Measurements from ENCODE around the gene HPCAL1. TPM values are rescaled to one million over a fixed set of nuclear protein-coding genes. Genes with fewer than 3 reads are reported as not detected.

The HPCAL1 gene
- total and polyA plus RNA-seq, 8 donors: 22.1 to 32.7 (median 26.4) TPM

DNA sequence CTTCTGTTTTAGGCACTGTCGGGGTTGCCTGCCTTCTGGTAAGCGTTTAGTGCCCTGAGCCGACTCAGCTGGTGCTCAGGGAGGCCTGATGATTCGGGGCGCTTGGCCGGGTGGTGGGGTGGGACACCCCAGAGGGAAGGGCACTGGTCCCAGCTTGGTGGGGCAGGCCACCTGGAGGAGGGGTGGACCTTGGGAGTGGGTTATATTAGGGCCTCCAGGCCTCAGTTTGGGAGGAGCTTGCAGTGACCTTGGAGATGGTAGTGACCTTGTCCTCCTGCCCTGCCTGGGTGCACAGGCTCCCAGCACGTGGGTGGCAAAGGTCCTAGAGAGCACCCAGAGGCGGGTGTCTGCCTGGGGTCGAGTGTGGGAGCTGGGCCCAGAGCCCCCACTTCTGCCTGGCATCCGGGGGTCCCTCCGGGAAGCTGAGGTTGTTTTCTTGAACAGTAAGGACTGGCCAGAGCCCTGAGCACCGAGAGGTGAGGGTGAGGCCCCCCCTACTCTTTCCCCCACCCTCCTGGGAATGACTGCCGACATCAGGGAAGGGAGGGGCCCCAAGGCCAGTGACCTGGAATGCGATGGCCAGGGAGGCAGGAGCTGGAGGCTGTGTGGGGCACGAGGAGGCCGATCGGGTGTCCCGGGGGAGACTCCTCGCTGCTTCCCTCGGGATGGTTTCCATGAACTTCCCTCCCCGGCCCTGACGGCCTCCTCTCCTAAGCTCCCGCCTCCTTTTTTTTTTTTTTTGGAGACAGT lies 61.3 kb downstream of the HPCAL1 start:
- TF ChIP-seq, protein P1, sequence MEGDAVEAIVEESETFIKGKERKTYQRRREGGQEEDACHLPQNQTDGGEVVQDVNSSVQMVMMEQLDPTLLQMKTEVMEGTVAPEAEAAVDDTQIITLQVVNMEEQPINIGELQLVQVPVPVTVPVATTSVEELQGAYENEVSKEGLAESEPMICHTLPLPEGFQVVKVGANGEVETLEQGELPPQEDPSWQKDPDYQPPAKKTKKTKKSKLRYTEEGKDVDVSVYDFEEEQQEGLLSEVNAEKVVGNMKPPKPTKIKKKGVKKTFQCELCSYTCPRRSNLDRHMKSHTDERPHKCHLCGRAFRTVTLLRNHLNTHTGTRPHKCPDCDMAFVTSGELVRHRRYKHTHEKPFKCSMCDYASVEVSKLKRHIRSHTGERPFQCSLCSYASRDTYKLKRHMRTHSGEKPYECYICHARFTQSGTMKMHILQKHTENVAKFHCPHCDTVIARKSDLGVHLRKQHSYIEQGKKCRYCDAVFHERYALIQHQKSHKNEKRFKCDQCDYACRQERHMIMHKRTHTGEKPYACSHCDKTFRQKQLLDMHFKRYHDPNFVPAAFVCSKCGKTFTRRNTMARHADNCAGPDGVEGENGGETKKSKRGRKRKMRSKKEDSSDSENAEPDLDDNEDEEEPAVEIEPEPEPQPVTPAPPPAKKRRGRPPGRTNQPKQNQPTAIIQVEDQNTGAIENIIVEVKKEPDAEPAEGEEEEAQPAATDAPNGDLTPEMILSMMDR (IDR thresholded peaks at IDR 0.05): no peak
- WGBS, 2 donors: 74% methylated on average over 19 to 23 of the region's 23 CpGs

DNA sequence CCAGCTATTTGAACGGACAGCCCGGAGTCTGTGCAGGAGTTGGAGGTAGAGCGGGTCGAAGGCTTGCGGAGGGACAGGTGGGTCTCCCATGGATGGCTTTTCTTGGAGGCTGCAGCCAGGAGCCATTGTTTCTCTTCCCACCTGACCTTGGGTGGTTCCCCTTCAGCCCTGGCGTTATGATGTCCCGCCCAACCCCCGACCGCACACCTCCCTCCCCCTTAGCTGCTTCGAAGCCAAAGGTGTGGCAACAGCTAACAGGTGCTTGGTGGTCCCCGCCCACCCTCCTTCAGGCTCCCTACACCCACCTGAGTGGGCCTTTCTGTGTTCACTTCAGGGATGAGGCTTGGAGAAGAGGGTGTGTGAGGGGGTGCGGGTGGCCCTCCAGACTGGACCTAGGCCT lies 62.7 kb downstream of the HPCAL1 start:
- ATAC-seq: no peak
- H3K27me3 ChIP-seq: no peaks in the 10 kb centered on the region
- H3K4me1 ChIP-seq: peaks cover 51 to 58% (median 53%) of the 10 kb centered on the region in 3 donors
- H3K4me3 ChIP-seq: no peak overlapping the region
- TF ChIP-seq, protein P1 (IDR thresholded peaks at IDR 0.05): no peak
- intact Hi-C loops (cut with DNase I): loop anchor here in 1 of 3 donors (5.0 to 10.0 kb wide), 2 partner anchors 42 to 61 kb away; partner anchors contain the start of gene HPCAL1
- peak overlapping the region in 3 of 4 donors; percentile 58 to 72 (median 72) for H3K27ac ChIP-seq
- DNase-seq: no peak
- WGBS, 2 donors: 77 to 79% methylated on average over 12 of the region's 12 CpGs
- no peaks in the 10 kb centered on the region for H3K9me3 ChIP-seq
- FAIRE-seq: no peak
- no peaks in the 10 kb centered on the region for H3K36me3 ChIP-seq

More for the DNA sequence above, 61.3 kb downstream of the HPCAL1 start:
- Histone ChIP-seq H3K36me3 (no peaks in the 10 kb centered on the region), H3K4me1 (peaks cover 37 to 47% (median 39%) of the 10 kb centered on the region in 3 donors), H3K27me3 (no peaks in the 10 kb centered on the region), H3K9me3 (no peaks in the 10 kb centered on the region), H3K27ac (no peak overlapping the region), H3K4me3 (no peak overlapping the region)
- DNase-seq: peak in 2 of 6 donors; percentile 42 to 67
- ATAC-seq: no peak
- FAIRE-seq: no peak
- intact Hi-C loops (cut with DNase I): loop anchor here in 1 of 3 donors (10.0 kb wide), 1 partner anchor 59 kb away; the partner anchor contains the start of gene HPCAL1

DNA sequence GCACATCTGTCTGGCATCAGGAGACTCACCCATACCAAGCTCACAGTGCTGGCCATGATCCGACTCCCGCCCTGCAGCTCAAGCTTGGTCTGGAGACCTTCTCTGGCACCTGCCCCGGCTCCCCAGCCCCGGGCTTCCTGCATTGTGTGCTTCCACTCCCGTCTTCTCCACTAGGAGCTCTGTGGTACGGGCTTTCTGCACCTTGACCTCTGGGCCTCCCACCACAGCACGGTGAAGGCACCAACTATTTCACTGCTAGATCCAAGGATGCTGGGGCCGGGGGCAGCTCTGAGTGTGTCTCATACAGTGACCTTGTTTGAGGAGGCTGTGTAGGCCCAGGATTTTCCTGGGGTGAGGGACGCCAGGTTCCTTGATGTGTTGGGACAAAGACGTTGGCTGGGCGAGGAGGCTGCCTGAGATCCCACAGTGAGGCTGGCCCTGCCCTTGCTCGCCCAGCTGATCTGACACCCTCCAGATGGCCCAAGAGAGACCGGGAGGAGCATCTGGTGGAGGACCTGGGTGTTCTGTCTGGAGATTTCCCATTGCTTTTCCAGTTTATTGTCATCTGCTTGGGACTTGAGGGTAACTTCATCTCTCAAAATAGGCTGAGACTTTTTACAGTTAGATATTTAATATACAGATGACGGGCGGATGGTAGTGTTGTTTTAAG lies 64.0 kb downstream of the HPCAL1 start:
- intact Hi-C loops (cut with DNase I): loop anchor here in 1 of 3 donors (5.0 to 10.0 kb wide), 2 partner anchors 41 to 62 kb away; partner anchors contain the start of gene HPCAL1
- H3K4me1 ChIP-seq: peaks cover 60 to 66% (median 64%) of the 10 kb centered on the region in 3 donors
- no peak overlapping the region for H3K4me3 ChIP-seq
- FAIRE-seq: no peak
- no peaks in the 10 kb centered on the region for H3K27me3 ChIP-seq
- 58% methylated on average over 15 of the region's 15 CpGs for WGBS, 2 donors
- ATAC-seq: peak in 1 of 4 donors; percentile 6
- H3K27ac ChIP-seq: peak overlapping the region in 3 of 4 donors; percentile 9 to 72 (median 24)
- no peaks in the 10 kb centered on the region for H3K36me3 ChIP-seq
- peak in 1 of 6 donors; percentile 36 for DNase-seq
- TF ChIP-seq, protein P1 (IDR thresholded peaks at IDR 0.05): no peak
- no peaks in the 10 kb centered on the region for H3K9me3 ChIP-seq

DNA sequence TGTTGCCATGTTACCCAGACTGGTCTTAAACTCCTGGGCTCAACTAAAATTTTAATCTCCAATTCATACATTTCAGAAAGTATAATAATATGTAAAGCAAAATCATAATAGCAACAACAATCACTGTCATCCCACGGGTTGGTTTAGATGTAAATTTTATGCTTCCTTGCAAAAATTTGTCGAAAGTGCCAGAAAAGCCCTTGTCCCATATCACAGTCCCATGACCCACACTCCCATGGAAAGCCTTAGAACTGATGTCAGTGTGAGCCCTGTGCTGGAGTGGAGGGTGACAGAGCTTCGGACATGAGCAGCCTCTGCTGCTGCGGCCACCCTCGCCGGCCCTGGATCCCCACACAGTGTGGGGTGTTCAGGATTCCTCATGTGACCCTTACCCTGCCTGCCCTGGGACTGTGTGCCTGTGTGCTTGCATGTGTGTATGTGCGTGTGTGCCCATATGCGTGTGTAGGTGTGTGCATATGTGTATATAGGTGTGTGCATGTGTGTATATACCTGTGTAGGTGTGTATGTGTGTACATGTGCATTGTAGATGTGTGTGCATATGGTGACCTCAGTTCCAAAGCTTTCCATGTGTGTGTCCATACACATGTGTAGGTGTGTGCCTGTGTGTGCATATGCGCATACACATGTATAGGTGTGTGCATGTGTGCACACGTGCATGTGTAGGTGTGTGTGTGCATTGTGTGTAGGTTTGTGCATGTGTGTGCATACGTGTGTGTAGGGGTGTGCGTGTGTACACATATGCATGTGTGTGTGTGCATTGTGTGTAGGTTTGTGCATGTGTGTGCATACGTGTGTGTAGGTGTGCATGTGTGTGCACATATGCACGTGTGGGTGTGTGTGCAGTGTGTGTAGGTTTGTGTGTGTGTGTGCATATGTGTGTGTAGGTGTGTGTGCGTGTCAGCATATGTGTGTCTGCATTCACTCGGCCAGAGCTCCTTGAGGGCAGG lies 65.1 kb downstream of the HPCAL1 start:
- Histone ChIP-seq H3K27me3 (no peaks in the 10 kb centered on the region), H3K36me3 (no peaks in the 10 kb centered on the region), H3K4me3 (no peak overlapping the region), H3K4me1 (peaks cover 53 to 74% (median 66%) of the 10 kb centered on the region in 3 donors), H3K9me3 (no peaks in the 10 kb centered on the region), H3K27ac (peak overlapping the region; percentile 19 to 83 (median 62))
- FAIRE-seq (no peak), ATAC-seq (no peak), DNase-seq (no peak)
- TF ChIP-seq, protein P1 (IDR thresholded peaks at IDR 0.05): no peak
- intact Hi-C loops (cut with DNase I): loop anchor here in 1 of 3 donors (5.0 to 10.0 kb wide), 2 partner anchors 40 to 63 kb away; partner anchors contain the start of gene HPCAL1
- 69 to 75% methylated on average over 16 of the region's 16 CpGs for WGBS, 2 donors
